22Rv1 (cell line): ENCODE measurements around the gene ERO1A.

ENCODE experiments used
- H3K27ac ChIP-seq: fragments of 450-650 bp; 2 replicates; pipeline ENCODE4 v1.5.1; 2017
- ZFX ChIP-seq: fragments of 450-650 bp; IDR thresholded peaks from 2 replicates; pipeline ENCODE4 v1.6.1; 2017; ENCODE audit warnings: antibody characterized with exemption, borderline replicate concordance
- TF ChIP-seq, protein P1 (sequence below): fragments of 450-650 bp; IDR thresholded peaks from 2 replicates; pipeline ENCODE4 v1.5.1; 2017; ENCODE audit warnings: mild to moderate bottlenecking

Gene ERO1A

DNA sequence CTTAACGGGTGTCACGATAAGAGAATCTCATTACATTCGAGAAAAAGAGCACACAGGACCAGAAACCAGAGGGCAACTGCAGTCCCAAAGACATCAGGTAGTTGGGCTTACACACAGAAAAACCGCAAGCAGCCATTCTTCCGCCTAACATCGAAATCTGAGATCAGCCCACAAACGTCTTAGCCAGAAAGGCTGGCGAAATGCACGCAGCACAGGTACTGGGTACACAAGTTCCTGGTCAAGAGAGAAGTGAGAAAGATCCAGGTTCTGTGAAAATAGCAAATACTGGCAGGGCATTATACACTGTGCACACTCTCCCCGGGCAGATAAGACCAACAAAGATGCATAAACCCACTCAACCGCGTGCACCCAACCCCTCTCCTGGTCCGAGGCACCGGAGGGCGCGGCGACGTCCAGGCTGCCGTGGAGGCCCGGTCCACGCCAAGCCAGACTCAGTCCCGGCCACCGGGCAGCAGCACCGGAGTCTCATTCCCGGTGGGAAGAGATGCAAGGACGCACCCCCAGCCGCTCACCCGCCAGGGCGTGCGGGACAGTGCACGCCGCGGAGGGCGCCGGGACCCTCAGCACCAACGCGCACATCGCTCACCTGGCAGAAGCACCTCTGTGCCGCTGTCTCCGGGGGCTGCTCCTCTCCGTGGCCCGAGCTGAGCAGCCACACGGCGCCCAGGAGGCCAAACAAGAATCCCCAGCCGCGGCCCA lies 437 bp downstream of the ERO1A start:
- peak overlapping the region; percentile 81 for H3K27ac ChIP-seq
- TF ChIP-seq, protein P1, sequence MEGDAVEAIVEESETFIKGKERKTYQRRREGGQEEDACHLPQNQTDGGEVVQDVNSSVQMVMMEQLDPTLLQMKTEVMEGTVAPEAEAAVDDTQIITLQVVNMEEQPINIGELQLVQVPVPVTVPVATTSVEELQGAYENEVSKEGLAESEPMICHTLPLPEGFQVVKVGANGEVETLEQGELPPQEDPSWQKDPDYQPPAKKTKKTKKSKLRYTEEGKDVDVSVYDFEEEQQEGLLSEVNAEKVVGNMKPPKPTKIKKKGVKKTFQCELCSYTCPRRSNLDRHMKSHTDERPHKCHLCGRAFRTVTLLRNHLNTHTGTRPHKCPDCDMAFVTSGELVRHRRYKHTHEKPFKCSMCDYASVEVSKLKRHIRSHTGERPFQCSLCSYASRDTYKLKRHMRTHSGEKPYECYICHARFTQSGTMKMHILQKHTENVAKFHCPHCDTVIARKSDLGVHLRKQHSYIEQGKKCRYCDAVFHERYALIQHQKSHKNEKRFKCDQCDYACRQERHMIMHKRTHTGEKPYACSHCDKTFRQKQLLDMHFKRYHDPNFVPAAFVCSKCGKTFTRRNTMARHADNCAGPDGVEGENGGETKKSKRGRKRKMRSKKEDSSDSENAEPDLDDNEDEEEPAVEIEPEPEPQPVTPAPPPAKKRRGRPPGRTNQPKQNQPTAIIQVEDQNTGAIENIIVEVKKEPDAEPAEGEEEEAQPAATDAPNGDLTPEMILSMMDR = no peak
- TF ChIP-seq ZFX = no peak

DNA sequence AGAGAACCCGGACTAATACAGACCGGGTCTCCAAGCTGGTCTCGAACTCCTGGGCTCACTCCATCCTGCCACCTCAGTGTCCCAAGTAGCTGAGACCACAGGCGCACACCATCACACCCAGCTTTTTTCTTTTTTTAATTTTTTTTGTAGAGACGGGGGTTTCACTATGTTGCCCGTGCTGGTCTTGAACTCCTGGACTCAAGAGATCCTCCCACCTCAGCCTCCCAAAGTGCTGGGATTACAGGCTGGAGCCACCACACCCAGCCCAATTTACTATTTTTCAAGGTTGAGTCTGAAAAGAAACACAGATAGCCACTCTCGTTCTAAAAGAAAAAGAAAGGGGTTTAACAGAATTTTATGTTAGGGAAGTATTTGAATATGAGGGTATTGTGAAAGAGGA lies 1.8 kb downstream of the ERO1A start:
- H3K27ac ChIP-seq = no peak overlapping the region
- TF ChIP-seq ZFX = no peak
- TF ChIP-seq, protein P1 = no peak

DNA sequence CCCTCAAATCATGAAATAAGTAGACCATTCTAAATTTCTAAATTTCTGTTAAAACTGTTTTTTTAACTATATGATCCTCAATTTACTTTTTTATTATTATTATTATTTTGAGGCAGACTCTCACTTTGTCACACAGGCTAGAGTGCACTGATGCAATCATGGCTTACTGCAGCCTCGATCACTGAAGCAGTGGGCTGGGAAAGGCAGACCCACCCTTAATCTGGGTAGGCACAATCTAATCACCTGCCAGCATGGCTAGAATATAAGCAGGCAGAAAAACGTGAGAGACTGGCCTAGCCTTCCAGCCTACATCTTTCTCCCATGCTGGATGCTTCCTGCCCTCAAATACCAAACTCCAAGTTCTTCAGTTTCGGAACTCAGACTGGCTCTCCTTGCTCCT lies 2.3 kb downstream of the ERO1A start:
- TF ChIP-seq, protein P1 = no peak
- H3K27ac ChIP-seq = no peak overlapping the region

DNA sequence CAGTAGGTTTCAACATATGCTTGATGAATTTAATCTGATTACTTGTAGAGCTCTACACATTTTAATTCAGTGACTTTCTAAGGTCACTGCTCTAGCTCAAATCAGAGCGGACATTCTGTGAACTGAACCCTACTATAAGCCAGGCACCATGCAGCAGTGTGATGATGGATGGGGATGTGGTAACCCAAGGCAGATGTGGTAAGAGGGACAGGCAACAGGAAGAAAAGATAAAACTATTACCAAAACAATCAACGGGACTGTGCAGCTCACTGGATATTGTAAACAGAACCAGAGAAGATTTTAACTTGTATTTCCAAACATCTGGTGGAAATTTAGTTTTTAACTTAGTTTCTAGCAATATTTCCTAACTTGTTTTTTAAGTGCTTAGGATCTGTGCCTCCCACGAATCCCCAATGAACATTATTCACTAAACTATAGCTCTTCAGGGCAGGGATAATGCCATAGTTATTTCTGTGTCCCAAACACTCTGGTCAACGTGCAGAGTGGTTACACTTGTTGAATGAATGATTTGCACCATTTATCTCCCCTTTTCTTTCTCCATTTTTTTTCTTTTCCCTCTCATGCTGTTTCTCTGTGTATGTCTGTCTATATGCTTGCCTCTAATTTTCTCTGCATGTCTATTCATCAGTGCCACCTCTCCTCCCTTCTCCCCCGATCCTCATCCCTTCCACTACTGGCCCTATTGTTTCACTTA lies 3.0 kb downstream of the ERO1A start:
- TF ChIP-seq, protein P1 = no peak
- TF ChIP-seq ZFX = no peak
- H3K27ac ChIP-seq = no peak overlapping the region

DNA sequence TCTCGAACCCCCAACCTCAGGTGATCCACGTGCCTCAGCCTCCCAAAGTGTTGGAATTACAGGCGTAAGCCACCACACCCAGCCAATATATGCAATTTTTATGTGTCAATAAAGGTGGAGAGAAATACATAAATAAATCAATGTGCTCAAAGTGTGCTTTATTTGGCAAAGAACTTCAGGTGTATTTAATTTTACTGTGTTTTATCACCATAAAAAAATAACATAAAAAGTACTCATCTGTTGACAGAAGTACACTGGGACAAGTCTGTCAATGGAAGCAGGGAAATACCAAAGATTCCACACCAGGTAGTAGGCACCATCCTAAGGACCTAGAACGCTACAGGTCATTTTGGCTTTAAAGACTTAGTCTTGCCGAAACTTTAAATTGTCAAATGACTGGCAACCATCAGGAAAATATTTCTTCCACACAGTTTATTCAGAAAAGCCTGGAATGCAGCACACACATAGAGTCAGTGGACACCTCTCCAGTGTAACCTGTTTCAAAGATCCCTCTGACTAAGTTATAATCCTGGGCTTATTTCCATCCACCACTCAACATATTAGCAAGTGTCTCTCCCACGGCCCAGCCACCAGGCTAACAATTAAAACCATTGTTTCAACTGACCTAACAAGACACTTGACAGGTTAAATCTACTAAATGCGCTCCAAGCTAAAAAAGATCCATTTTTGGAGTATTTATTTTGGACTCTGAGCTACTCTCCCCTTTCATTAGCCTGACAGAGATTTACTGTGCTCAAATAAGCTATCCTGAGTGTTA lies 4.2 kb downstream of the ERO1A start:
- no peak for TF ChIP-seq ZFX
- TF ChIP-seq, protein P1 = no peak
- no peak overlapping the region for H3K27ac ChIP-seq

DNA sequence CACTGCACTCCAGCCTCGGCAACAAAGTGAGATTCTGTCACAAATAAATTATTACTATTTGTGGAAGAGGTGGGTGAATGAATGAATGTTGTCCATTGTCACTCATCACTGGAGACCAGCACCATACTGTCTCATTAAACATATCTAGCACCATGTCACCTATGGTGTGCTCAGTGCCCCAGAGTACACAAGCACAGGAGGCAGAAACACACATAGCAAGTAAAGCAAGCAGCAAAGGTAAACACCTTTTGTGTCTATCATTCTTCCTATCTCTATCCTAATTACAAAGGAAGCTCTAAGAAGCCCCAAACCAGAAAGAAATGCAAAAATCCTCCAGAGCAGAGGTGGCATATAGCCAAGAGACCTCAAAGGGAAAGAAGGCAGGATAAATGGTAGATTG lies 9.2 kb downstream of the ERO1A start:
- TF ChIP-seq, protein P1 = no peak
- no peak for TF ChIP-seq ZFX
- no peak overlapping the region for H3K27ac ChIP-seq
